T-helper 2 cell treated with Interferon-gamma antibody and Interleukin-4, amounts not matched to agents 100 ng/mL and 5 ng/mL, for 36 hours (primary cell): ENCODE measurements around the gene TMEM266. TPM values are rescaled to one million over a fixed set of nuclear protein-coding genes. Genes with fewer than 3 reads are reported as not detected.

Experiments
- intact Hi-C: fragments of 100-400 bp; cut with micrococcal nuclease; formaldehyde crosslinking; loops from one replicate; pipeline ENCODE4 v1.15.1; 2023
- total RNA-seq: library from RNA; stranded (reverse); gene quantifications from 2 replicates; pipeline ENCODE4 v1.2.3, GENCODE V29; 2022

Gene TMEM266
- total RNA-seq, 1 donor from 2014 or later, result not detected

DNA sequence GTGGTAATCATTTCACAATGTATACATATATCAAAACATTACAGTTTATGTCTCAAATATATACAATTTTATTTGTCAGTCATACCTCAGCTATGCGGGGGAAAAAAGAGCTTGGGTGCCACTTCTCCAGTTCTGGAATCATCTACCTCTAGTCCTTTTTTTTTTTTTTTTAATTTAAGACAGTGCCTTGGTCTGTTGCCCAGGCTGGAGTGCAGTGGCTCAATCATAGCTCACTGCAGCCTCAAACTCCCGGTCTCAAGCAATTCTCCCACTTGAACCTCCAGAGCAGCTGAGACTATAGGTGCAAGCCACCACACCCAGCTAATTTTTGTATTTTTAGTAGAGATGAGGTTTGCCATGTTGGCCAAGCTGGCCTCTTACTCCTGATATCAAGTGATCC, 67.4 kb downstream of the TMEM266 start:
- intact Hi-C loops, result no loop called here

DNA sequence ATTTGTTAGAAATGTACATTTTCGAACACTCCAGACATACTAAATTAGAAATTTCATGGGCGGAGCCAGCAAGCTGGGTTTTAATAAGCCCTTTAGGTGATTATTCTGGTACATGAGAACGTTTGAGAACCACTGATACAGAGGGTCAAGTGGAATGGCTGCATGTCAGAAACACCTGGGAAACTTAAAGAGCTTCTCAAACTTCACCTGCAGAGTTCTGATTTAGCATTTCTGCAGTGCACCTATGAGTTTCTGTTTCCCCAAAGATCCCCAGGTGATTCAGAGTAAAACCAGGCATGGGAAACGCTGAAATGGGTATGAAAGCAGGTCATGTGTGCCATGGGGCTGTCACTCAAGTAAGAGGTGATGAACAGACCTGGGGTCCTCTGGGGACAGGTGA, 68.1 kb downstream of the TMEM266 start:
- intact Hi-C loops, result no loop called here

DNA sequence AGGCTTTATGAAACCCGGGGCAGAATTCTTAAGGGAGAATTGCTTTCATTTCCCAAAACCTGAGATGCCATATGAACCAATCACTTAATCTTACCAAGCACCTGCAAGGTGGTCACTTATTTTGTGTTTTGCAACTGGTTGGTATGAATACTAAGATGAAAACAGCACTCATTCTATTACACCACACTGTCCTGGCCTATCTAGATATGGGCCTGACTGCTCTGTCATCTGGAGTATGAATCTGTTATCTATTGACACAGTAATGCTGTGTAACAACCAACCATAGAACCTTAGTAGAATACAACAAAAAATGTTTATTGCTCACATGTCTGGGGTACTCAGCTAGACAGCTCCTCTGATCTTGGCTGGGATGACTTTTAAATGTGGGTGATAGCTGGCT, 74.8 kb downstream of the TMEM266 start:
- intact Hi-C loops, result no loop called here

DNA sequence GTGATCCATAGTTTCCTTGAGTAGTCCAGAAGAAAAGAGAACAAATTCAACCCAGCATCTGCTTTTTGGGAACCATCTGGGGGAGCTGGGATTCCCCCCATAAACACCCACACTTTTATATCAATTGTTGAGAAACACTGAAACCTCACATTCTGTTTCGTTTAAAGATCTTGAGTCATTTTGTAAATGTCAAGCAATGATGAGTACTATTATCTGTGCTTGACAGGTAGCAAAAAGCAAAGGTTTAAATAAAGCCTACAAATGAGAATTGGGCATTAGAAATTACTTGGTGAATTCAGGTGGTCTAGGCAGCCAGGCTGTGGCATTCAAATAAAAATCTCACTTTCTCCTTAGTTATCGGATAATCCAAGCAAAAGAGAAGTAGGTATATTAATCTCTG, 75.7 kb downstream of the TMEM266 start:
- intact Hi-C loops, result no loop called here

DNA sequence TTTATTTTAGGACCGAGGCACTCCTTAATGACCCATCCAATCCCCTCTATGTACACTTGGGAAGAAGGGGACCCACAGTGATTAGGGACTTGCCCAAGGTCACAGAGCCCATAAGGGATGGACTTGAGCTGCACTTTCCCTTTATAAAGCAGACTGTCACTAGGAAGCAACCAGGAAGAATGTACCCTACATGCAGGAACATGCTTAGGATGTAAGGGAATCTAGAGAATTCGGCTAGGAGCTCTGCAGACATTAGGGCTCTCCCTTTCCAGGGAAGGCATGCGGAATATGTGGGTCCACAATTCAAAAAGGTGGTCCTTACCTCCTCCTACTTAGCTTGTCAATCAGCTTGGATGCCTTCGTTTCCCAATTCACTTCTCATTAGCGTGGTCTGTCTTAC, 78.7 kb downstream of the TMEM266 start:
- intact Hi-C loops, result no loop called here

DNA sequence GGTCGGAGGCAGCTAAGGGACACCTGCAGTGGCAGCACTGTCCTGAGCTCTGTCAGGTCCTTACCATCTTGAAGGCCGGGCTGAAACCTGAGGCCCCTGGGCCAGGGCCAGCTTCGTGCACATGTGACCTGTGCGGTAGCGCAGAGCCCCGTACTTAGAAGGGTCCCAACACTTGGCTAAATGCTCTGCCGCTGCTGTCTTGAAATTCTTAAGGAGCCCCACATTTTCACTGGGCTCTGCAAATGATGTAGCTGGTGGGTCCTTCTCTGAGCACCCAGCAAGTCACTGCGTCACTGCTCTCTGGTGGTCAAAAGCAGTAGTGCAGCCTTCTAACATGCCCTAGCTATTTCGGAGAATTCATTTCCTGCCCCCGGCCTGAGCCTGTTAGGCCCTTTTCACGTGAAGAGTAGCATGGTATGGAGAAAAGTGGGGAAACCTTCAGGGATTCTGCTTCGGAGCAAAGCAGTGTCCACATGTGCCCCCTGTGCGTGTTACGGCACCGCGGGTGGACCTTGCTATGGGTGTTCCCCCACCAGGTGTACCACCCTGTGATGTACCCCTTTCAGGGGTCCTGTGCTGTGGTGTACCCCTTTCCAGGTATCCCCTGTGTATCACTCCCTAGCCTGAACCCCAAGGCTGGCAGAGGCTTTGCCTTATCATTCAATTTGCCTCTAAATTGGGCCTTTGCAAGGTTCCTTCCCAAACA, 79.7 kb downstream of the TMEM266 start:
- intact Hi-C loops, result loop anchor here (1.0 kb wide), 2 partner anchors 82 to 337 kb away; no protein-coding TSS in a partner anchor

DNA sequence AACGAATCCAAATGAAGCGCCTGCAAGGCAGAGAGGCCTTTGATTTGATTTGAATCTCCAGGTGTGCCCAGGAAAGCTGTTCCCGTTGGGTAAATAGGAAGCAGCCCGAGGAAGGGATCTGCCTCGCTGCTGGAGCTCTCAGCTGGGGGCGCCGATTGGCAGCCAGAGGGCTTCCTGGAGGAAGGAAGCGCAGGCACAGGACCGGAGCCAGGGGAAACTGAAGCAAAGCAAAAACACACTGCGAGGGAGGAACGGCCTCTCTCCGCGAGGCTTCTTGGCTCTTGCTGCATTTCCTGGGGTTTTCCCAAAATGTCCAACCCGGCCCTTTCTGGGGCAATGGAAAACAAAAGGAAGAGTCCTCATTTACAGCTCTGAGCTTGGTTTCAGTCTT, 80.3 kb downstream of the TMEM266 start:
- intact Hi-C loops, result no loop called here

DNA sequence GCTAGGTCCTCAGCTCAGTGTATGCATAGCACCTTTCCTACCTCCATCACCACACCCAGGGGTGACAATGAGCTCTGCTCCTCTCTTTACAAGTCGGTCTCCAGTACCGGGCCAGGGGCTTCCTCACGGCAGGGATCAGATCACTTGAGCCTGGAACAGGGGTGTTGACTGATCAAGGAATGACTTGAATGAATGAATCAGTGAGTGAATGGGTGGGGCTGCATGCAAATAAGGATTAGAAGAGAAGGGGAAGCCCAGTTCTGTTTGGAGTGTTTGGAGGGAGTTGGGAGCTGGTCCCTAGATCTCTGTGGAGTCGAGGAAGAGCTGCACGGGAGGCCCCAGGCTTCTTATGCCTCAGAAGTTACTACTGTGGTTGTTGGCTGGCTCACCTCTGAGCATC, 87.0 kb downstream of the TMEM266 start:
- intact Hi-C loops, result no loop called here

DNA sequence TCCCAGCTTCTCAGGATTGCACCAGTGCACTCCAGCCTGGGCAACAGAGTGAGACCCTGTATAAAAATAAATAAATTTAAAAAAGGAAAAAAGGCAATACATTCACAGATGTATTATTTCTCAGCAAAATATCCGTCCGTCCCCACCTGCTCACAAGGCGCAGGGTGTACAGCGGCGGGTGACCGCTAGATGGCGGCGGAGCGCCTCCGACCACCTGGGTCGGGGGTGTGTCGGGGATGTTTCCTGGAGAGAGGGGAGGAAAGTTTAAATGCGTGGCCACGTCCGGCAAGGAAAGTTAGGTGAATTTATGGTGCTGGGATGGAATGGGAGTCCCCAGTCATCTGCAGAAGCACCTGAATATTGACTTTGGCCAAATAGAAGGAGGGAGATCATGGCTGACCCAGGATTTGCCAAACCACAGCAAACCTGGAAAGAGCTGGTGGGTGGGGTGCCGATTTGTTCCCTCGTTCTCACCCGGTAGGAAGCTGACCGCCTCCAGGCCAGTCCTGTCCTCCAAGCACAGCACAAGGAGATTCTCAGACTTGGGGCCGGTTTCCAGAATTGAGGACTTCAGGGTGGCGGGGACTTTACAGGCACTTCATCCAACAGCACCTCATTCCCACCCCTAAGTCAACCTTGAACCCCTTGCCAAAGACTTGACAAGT, 88.3 kb downstream of the TMEM266 start:
- intact Hi-C loops, result no loop called here

DNA sequence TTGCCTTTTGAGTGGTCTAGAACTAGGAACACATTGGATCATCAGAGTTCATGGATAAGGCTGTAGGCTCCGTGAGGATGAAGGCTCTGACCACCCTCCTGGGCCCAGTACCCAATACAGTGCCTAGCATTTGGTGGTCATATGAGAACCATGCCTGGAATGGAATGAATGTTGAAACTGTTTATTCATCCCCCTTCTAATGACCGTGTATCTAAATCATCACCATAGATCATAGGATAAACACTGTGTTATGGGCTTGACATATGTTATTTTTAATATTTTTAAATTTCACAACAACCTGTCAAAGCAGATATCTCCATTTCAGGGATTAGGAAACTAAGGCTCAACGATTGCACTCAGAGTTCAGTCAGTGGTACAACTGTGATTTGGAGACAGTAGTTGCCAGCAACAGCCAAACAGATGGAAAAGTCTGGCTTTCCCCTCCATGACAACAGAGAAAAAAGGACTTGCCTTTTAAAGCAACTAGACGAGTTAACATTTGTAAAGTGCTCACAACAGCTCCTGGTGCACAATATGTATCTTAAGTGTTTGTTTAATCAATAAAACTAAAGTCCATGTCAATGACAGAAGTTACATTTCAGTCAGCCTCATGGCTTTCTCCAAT, 89.6 kb downstream of the TMEM266 start:
- intact Hi-C loops, result no loop called here

DNA sequence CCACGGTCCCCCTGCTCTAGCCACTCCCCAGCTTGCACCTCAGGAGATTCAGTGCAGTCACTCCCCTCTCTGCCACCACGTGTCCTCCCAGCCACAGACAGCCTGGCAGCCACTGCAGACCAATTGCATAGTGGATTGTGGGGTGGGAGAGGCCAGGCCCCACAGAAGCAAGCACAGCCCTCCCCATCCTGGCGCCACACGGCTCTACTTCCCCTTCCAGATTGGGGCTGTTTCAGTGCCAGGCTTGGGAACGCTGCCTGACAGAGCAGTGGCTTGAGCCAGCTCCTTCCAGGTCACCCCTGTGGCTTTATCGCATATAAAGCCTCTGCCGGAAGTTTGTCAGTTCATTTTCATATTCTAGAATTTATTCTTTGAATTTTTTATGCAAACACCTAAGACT, 90.7 kb downstream of the TMEM266 start:
- intact Hi-C loops, result no loop called here

DNA sequence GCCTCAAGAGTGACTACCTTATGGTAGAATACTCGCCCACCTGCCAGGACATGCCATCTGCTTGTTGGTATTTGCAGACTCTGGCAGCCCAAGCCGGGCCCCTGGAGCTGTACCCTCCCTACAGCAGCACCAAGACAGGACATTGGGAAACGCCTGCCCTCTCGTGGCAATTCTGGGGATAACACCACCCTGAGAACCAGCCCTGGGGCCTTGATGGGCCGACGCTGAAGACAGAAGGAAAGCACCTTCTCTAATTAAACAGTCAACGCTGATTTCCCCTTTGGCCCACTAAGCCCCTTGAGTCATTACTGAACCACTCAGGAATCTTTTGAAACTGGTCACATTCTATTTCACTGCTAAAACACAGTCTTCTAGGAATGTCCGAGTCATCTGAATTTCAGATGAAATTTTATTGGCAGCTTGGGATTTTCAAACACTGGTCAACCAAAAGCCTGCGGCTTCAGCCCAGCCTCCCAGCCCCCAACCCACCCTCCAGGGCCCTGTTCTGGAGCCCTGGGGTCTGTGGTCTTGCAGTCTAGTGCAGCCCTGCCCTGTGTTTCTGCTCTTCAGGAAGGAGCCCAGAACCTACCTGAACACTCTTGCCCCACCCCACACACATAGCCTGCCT, 91.3 kb downstream of the TMEM266 start:
- intact Hi-C loops, result no loop called here

DNA sequence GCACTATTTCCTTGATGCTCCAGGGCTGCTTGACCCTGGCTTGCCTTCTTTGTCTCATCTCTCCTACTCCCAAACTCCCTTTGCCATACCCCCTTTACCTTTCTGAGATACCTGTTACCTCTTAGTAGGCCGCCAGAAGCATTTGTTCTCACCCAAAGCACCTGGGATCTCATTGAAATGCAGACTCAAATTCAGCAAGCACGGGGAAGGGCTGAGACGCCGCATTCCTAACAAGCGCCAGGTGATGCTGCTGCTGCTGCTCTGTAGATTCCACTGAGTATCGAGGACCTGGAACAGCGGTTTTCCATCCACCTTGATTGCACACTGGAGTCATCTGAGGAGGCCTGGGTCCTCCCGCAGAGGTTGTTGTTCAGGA, 91.8 kb downstream of the TMEM266 start:
- intact Hi-C loops, result no loop called here

DNA sequence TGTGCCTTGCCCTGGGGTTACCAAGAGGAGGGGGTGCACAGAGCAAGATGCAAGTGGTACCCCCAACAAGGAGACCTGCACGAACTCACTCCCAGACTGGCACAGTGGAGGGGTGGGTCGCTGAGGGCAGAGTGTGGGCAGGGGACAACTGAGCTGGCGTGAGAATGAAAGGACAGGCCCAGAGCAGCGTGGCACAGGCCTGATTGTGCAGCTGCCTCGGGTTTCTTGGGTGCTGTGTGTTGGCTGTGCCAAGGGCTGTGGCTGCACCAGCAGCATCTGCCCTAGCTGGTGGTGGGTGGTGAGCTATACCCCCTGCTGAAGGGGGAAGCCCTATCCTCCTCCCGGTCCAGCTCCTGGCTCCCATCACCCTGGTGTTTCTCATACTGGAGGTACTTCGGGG, 92.4 kb downstream of the TMEM266 start:
- intact Hi-C loops, result no loop called here

DNA sequence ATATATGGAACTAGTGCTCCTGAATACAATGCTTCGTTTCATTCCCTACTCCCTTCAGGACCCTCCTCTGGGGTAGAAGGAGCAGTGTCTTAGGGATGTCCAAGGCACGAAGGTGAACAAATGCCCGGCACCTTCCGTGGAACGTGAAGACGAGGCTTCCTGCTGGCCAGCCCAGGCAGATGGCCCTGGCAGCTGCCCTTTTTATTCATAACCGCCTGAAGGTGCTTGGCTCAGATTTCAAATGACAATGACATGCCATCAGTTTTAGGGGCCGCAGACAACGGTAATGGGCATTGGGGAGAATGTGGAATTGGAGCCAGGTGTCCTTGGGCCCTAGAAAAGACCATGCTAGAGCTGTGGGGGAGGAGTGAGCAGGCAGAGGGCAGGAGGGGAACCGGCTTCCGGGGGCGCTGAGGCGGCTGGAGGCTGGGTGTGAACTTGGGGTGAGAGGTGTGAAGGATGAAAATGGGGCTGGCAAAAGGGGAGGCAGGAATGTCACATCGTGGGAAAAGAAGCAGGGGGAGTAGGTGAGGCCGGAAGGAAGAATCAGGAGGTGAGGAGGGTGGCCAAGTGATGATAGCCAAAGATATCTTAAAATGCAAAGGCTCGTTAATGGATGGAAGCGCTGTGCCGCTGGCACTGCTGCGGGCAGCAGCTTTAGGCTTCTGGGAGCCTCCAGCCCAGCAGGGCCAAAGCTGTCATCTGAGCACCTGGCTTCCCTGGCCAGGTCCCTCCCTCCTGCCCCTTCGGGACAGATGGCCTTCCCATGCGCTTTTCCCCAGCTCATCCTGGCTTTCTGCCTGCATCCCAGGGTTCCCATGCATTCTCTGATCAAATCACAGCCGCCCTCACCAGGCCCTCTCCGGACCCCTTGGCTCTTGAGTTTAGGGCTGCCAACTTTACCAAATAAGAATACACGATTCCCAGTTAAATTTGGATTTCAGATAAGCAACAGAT, 93.7 kb downstream of the TMEM266 start:
- intact Hi-C loops, result no loop called here

DNA sequence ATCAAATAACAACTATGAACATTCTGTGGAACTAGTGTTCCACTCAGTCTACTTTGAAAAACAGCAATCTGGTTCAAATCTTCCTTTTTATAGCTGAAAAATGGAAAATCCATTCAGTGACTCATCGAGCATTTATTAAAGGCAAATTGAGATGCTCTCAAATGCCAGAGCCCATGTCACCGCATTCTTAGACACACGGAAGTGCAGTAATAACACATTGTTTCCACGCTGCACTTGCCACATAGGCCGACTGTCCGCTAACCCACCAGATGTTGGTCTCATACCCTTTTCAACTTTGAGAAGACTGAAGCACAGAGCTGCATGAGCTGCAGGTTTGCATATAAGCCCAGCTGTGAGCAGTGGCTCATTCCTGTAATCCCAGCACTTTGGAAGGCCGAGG, 95.9 kb downstream of the TMEM266 start:
- intact Hi-C loops, result no loop called here

DNA sequence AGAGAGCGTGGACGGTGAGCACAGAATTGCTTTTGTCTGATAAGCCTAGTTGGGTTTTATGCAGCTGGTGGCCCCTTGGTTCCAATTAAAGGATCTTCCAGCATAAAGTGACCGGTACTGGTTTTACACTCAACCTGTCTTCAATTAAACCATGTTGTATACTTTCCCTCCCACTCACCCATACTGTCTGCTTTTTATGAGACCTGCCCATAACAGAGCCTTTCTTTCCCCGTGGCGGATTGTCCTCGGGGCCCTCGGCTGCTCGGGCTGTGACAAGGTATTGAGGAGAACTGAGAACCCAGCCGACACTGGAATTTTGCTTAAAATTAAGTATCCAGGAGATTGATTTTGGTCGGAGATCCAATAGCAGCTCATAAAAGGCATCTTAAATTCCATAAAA, 98.4 kb downstream of the TMEM266 start:
- intact Hi-C loops, result no loop called here

DNA sequence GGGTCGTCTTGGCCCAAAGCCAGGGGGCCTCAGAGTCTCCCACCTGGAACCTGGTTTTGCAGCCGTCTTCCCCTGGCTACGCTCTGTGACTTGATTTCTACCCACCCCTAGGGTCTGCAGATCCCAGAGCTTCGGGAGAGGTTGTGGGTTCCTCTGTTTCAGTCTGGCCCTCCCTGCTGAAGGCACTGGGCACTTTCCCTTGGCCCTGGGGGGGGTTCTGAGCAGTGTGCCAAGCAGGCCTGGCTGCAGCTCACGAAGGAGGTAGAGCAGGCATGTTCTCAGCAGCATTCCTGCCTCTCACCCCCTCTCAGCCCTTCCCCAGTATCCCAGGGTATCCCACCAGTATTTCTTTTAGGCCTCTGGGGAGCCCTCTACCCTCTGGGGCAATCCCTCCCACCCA, 99.0 kb downstream of the TMEM266 start:
- intact Hi-C loops, result no loop called here

DNA sequence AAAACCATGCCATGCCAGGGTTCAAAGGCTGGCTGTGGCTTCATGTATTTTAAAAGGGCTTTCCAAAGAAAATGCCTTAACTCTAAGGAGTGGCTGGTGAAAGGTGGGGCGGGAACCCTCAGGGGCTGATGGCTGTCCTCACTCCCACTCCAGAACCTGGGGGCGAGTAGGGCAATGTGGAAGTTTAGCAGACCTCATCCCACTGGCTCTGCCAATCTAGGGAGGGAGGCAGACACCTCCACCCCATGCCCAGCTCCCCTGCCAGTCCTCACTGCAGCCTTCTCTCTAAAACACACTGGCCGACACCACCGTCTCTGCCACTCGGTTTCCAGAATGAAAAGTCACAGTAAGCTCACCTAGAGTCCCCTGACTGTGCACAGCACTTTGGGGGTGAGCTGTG, 99.5 kb downstream of the TMEM266 start:
- intact Hi-C loops, result no loop called here

DNA sequence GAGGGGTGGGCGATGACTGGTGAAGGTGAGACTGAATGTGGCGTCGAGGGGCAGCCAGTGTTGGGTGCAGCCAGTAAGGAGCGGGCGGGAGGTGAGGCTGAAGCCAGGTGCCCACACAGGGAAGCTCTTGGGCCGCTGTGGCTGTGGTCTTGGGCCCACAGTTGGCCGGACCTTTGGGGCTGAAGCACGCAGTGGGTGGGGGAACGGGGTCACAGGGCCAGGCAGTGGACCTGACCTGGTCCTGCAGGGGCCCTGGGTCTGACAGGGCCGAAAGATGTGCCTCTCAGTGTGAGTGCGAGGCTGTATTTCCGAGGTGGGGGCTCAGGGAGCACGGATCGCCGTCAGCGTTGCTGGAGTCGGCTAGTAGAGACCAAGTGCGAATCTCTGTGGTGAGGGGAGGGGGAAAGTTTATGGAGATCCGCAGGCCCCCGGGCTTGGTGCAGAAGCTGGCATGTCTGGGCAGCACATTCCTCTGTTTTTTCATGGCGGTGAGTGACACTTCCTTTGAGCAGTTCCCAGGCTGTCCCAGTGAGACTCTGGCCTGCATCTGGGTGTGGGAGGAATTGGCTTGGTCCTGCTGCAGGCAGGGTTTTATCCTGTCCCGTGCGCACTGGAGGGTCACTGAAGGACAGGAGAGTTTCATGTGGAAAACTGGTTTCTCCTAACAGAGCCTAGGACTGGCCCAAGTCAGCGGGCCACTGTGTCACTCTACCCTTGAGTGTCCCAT, 100.8 kb downstream of the TMEM266 start:
- intact Hi-C loops, result no loop called here
